Hepatocyte (in vitro differentiated cells): ENCODE results near the gene NPR1. TPM values are rescaled to one million over a fixed set of nuclear protein-coding genes. Genes with fewer than 3 reads are reported as not detected.
A peak's percentile ranks its signal among the peaks of the same experiment; 100 is the strongest.

Experiments used
- DNase-seq: peaks from one replicate; pipeline ENCODE4 v3.0.0-alpha.2; 2016; ENCODE audit warnings: low spot score
- H2AFZ ChIP-seq: fragments of 200-600 bp; sonication (generic); 2 replicates; pipeline ENCODE4 v1.6.0; 2016; ENCODE audit warnings: antibody characterized with exemption, mild to moderate bottlenecking
- H3K27ac ChIP-seq: fragments of 200-600 bp; sonication (generic); 2 replicates; pipeline ENCODE4 v1.5.1; 2016; ENCODE audit warnings: mild to moderate bottlenecking
- H3K27me3 ChIP-seq: fragments of 200-600 bp; sonication (generic); 2 replicates; pipeline ENCODE4 v1.6.1; 2016
- H3K36me3 ChIP-seq: fragments of 200-600 bp; sonication (generic); replicated peaks from 2 replicates; pipeline ENCODE4 v1.5.1; 2016; ENCODE audit warnings: low read depth; ENCODE audit not compliant: insufficient read depth
- H3K4me1 ChIP-seq: fragments of 200-600 bp; sonication (generic); 2 replicates; pipeline ENCODE4 v1.5.1; 2016; ENCODE audit warnings: mild to moderate bottlenecking, moderate library complexity; ENCODE audit not compliant: insufficient read depth
- H3K4me2 ChIP-seq: fragments of 200-600 bp; sonication (generic); 2 replicates; pipeline ENCODE4 v1.6.0; 2016
- H3K4me3 ChIP-seq: fragments of 200-600 bp; sonication (generic); 2 replicates; pipeline ENCODE4 v1.5.1; 2016; ENCODE audit warnings: mild to moderate bottlenecking
- H3K79me2 ChIP-seq: fragments of 200-600 bp; sonication (generic); 2 replicates; pipeline ENCODE4 v1.6.0; 2017; ENCODE audit warnings: mild to moderate bottlenecking
- H3K9me2 ChIP-seq: fragments of 200-600 bp; sonication (generic); replicated peaks from 2 replicates; pipeline ENCODE4 v1.6.0; 2017; ENCODE audit warnings: mild to moderate bottlenecking; ENCODE audit not compliant: insufficient read depth
- H3K9me3 ChIP-seq: fragments of 200-600 bp; sonication (generic); 2 replicates; pipeline ENCODE4 v1.5.1; 2016; ENCODE audit warnings: low read depth, mild to moderate bottlenecking
- H4K20me1 ChIP-seq: fragments of 200-600 bp; sonication (generic); 2 replicates; pipeline ENCODE4 v1.6.0; 2016; ENCODE audit warnings: mild to moderate bottlenecking; ENCODE audit not compliant: insufficient read depth, poor library complexity, severe bottlenecking
- EZH2 ChIP-seq: fragments of 200-600 bp; sonication (generic); IDR thresholded peaks from 2 replicates; pipeline ENCODE4 v1.6.1; 2016; ENCODE audit warnings: antibody characterized with exemption, mild to moderate bottlenecking, borderline replicate concordance
- EZH2phosphoT487 ChIP-seq: fragments of 200-600 bp; sonication (generic); IDR thresholded peaks from one replicate; pipeline ENCODE4 v1.6.1; 2018; ENCODE audit warnings: antibody characterized with exemption, mild to moderate bottlenecking, low read depth, moderate library complexity; ENCODE audit not compliant: unreplicated experiment, severe bottlenecking
- WGBS: methylation state at CpG from one replicate; pipeline ENCODE4 v1.1.6; 2016; ENCODE audit warnings: low lambda C conversion rate; ENCODE audit errors: missing lambda C conversion rate; 5-methylcytosine and 5-hydroxymethylcytosine counted together
- polyA plus RNA-seq: library from polyadenylated mRNA; unstranded; fragments of >200 nt; fragmentation: Nextera tagmentation; extraction: Ambion mirVana; gene quantifications from 2 replicates; pipeline ENCODE4 v1.2.1, GENCODE V29; 2016
- total RNA-seq: library from RNA; depleted of rRNA; stranded (reverse); fragments of >200 nt; gene quantifications from 2 replicates; pipeline ENCODE4 v1.2.3, GENCODE V29; 2014
- TF ChIP-seq, protein P1 (sequence below): fragments of 200-600 bp; sonication (generic); IDR thresholded peaks from 2 replicates; pipeline ENCODE4 v1.5.1; 2016; ENCODE audit warnings: antibody characterized with exemption, mild to moderate bottlenecking; ENCODE audit not compliant: poor library complexity

The NPR1 gene
- total and polyA plus RNA-seq, 2 experiments from 2014 or later: 2.8 to 3.0 TPM

DNA sequence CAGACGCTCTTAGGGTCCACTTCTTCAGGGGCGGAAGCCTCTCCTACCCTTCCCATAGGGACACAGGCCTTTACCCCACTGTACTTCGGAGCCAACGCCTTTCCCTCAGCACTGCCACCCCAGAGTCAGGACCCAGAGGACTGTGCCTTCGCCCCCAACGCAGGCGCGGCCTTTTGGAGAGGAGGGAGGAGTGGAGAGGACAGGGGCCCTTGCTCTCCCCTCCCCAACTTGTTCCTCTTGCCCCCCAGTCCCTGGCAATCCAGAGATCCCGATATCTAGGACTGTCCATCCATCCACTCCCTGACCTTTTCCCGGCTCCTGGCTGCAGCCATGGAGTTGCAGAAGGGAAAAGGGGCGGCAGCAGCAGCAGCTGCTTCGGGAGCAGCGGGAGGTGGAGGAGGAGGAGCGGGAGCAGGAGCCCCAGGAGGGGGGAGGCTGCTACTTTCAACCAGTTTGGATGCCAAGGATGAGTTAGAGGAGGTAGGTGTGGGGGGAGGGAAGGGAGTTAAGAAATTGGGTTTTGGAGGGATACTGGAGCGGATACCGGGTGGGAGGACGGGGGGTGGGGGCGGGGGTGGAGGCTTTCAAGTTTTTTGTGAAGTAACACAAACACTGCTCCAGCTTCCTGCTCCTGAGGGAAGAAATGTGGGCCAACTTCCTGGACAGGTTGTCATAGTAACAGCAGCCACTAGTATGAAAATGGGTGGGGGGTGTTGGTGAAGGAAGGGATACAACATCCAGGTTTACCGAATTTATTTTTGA, 50.0 kb downstream of the NPR1 start:
- Histone ChIP-seq H3K9me2 (no peaks in the 10 kb centered on the region), H3K4me2 (peak overlapping the region; percentile 89), H3K27ac (peak overlapping the region; percentile 93), H3K4me3 (peak overlapping the region; percentile 43), H2AFZ (peak overlapping the region; percentile 50), H3K27me3 (no peaks in the 10 kb centered on the region), H4K20me1 (no peaks in the 10 kb centered on the region), H3K4me1 (peaks cover 17% of the 10 kb centered on the region), H3K9me3 (no peaks in the 10 kb centered on the region), H3K36me3 (no peaks in the 10 kb centered on the region), H3K79me2 (peaks cover 45% of the 10 kb centered on the region)
- TF ChIP-seq, protein P1, sequence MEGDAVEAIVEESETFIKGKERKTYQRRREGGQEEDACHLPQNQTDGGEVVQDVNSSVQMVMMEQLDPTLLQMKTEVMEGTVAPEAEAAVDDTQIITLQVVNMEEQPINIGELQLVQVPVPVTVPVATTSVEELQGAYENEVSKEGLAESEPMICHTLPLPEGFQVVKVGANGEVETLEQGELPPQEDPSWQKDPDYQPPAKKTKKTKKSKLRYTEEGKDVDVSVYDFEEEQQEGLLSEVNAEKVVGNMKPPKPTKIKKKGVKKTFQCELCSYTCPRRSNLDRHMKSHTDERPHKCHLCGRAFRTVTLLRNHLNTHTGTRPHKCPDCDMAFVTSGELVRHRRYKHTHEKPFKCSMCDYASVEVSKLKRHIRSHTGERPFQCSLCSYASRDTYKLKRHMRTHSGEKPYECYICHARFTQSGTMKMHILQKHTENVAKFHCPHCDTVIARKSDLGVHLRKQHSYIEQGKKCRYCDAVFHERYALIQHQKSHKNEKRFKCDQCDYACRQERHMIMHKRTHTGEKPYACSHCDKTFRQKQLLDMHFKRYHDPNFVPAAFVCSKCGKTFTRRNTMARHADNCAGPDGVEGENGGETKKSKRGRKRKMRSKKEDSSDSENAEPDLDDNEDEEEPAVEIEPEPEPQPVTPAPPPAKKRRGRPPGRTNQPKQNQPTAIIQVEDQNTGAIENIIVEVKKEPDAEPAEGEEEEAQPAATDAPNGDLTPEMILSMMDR: no peak
- TF ChIP-seq EZH2: no peak
- no peak for TF ChIP-seq EZH2phosphoT487
- under 1% methylated on average over 19 of the region's 19 CpGs for WGBS
- peak; percentile 66 for DNase-seq

DNA sequence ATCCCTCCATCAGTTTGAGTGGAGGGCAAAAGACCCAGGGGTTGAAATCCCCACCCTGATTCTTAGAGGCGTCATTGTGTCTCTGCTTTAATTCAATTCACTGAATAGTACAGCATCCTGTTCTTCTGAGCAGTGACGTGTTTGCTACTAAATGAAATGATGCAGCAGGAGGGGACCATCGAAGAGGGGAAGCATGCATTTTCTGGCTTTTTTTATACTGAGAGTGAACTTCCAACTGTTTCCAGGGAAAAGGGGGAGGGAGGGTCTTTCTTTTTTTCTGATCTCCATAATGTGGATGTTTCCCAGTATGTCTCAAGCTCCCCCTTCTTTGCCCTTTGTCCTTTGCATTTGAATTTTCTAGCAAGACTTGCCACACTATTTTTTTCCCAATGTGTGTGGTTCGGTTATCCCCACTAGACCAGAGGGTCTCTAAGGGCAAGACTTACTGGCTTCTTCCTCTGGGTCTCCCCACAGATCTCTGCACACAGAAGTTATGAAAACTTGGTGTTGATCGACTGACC, 52.0 kb downstream of the NPR1 start:
- DNase-seq: no peak
- Histone ChIP-seq H3K4me1 (peaks cover 21% of the 10 kb centered on the region), H3K9me2 (no peaks in the 10 kb centered on the region), H3K79me2 (peaks cover 57% of the 10 kb centered on the region), H3K27ac (peak overlapping the region; percentile 55), H3K36me3 (no peaks in the 10 kb centered on the region), H3K9me3 (no peaks in the 10 kb centered on the region), H3K27me3 (no peaks in the 10 kb centered on the region), H3K4me2 (peak overlapping the region; percentile 89), H3K4me3 (no peak overlapping the region), H4K20me1 (no peaks in the 10 kb centered on the region), H2AFZ (no peak overlapping the region)
- TF ChIP-seq EZH2phosphoT487 (no peak), EZH2 (no peak)
- TF ChIP-seq, protein P1: no peak
- WGBS: 71% methylated on average over 5 of the region's 5 CpGs

DNA sequence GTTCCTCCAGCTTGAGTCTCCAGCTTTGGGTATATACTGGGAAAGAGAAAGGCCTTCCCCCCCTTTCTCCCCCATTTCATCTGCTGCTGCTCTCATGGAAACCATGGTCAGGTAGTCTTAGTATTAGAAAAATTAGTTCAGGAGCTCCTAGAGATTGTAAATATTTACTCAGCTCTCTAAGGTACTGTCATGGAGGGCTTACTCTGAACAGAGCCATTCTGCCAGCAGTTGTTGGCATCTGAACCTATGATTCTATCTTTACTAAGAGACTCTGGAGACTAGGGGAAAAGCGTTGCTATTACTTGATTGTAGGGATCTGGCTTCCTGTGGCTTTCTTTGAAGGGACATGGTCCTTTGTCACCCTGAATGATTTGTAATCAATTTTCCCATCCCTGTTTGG, 55.5 kb downstream of the NPR1 start:
- DNase-seq: no peak
- WGBS: 89% methylated on average over 1 of the region's 1 CpG
- Histone ChIP-seq H3K79me2 (peaks cover 60% of the 10 kb centered on the region), H3K27ac (no peak overlapping the region), H2AFZ (no peak overlapping the region), H3K27me3 (no peaks in the 10 kb centered on the region), H3K9me3 (no peaks in the 10 kb centered on the region), H3K36me3 (no peaks in the 10 kb centered on the region), H3K4me3 (no peak overlapping the region), H4K20me1 (no peaks in the 10 kb centered on the region), H3K4me1 (peaks cover 19% of the 10 kb centered on the region), H3K4me2 (no peak overlapping the region), H3K9me2 (no peaks in the 10 kb centered on the region)
- no peak for TF ChIP-seq EZH2
- TF ChIP-seq, protein P1: no peak
- TF ChIP-seq EZH2phosphoT487: no peak
